ENCODE measurements around the gene CD34.

CD34 gene

GRCh38 chr1:207853372-207853757, 57.6 kb downstream of the CD34 start:
- no peak for DNase-seq (ENCODE audit: low read depth)

- DNase-seq (ENCODE audit: low read depth) = no peak
Observed at GRCh38 chr1:207852576-207853371, 58.2 kb downstream of the CD34 start.

- no peak for DNase-seq (ENCODE audit: low read depth)
Observed at GRCh38 chr1:207851696-207852095, 59.2 kb downstream of the CD34 start.

- no peak for DNase-seq (ENCODE audit: low read depth)
Observed at GRCh38 chr1:207850621-207851407, 60.1 kb downstream of the CD34 start.

- DNase-seq (ENCODE audit: low read depth) = no peak
Observed at GRCh38 chr1:207849646-207850045, 61.3 kb downstream of the CD34 start.

- no peak for DNase-seq (ENCODE audit: low read depth)
Observed at GRCh38 chr1:207849016-207849415, 61.9 kb downstream of the CD34 start.

- DNase-seq (ENCODE audit: low read depth) = peak; percentile 85
Observed at GRCh38 chr1:207848234-207848633, 62.7 kb downstream of the CD34 start.

- DNase-seq (ENCODE audit: low read depth) = peak; percentile 79
Observed at GRCh38 chr1:207847116-207847515, 63.8 kb downstream of the CD34 start.

GRCh38 chr1:207845109-207845508, 65.8 kb downstream of the CD34 start:
- no peak for DNase-seq (ENCODE audit: low read depth)

GRCh38 chr1:207844371-207844770, 66.6 kb downstream of the CD34 start:
- DNase-seq (ENCODE audit: low read depth) = peak; percentile 73

GRCh38 chr1:207842506-207842905, 68.4 kb downstream of the CD34 start:
- DNase-seq (ENCODE audit: low read depth) = no peak

GRCh38 chr1:207841901-207842300, 69.0 kb downstream of the CD34 start:
- DNase-seq (ENCODE audit: low read depth) = no peak

- DNase-seq (ENCODE audit: low read depth) = no peak
Observed at GRCh38 chr1:207841293-207841692, 69.6 kb downstream of the CD34 start.

GRCh38 chr1:207840380-207840779, 70.5 kb downstream of the CD34 start:
- DNase-seq (ENCODE audit: low read depth) = no peak

GRCh38 chr1:207839083-207839413, 71.9 kb downstream of the CD34 start:
- DNase-seq (ENCODE audit: low read depth) = no peak

GRCh38 chr1:207838156-207839082, 72.5 kb downstream of the CD34 start:
- no peak for DNase-seq (ENCODE audit: low read depth)

GRCh38 chr1:207837673-207838072, 73.3 kb downstream of the CD34 start:
- DNase-seq (ENCODE audit: low read depth) = no peak

- DNase-seq (ENCODE audit: low read depth) = no peak
Observed at GRCh38 chr1:207836591-207837347, 74.2 kb downstream of the CD34 start.

- DNase-seq (ENCODE audit: low read depth) = no peak
Observed at GRCh38 chr1:207835958-207836357, 75.0 kb downstream of the CD34 start.

- no peak for DNase-seq (ENCODE audit: low read depth)
Observed at GRCh38 chr1:207833956-207834660, 76.8 kb downstream of the CD34 start.

GRCh38 chr1:207833381-207833780, 77.5 kb downstream of the CD34 start:
- no peak for DNase-seq (ENCODE audit: low read depth)
